ENCODE results near the gene ZC3H7A. TPM values are rescaled to one million over a fixed set of nuclear protein-coding genes. Genes with fewer than 3 reads are reported as not detected.

The ZC3H7A gene
- total and polyA plus RNA-seq, 2 of the 13 experiments (the other 11 are each of a cell fraction or from before 2014, with no cell fraction given) = 29.2 to 36.8 TPM

- no peak for TF ChIP-seq E2F5 (CRISPR knock-in tag; conservative IDR thresholded peaks at IDR 0.05)
- TF ChIP-seq ZSCAN31 (CRISPR knock-in tag; IDR thresholded peaks at IDR 0.05; ENCODE audit: low read depth) = peak; percentile 19; the same call in 1 of the 2 replicates
- TF ChIP-seq MED8 (CRISPR knock-in tag; IDR thresholded peaks at IDR 0.05; ENCODE audit: insufficient replicate concordance) = no peak
- peak; percentile 84 for TF ChIP-seq CBX1 (IDR thresholded peaks at IDR 0.05; ENCODE audit: low read depth)
- peak; percentile 74; the same call in 1 of the 2 replicates for TF ChIP-seq NCOA2 (CRISPR knock-in tag; IDR thresholded peaks at IDR 0.05)
- TF ChIP-seq ATAD3A (CRISPR knock-in tag; IDR thresholded peaks at IDR 0.05) = 0 out of 2 replicates have a peak, but pooled peaks have one; percentile 38
- no peak; the same call in 1 of the 2 replicates for TF ChIP-seq SRY (CRISPR knock-in tag; IDR thresholded peaks at IDR 0.05)
- peak; percentile 55; the same call in 1 of the 2 replicates for TF ChIP-seq KLF9 (CRISPR knock-in tag; IDR thresholded peaks at IDR 0.05; ENCODE audit: low read depth)
- no peak for TF ChIP-seq ZNF17 (CRISPR knock-in tag; IDR thresholded peaks at IDR 0.05)
- TF ChIP-seq ZNF747 (CRISPR knock-in tag; IDR thresholded peaks at IDR 0.05; ENCODE audit: borderline replicate concordance) = no peak
- TF ChIP-seq NFAT5 (CRISPR knock-in tag; IDR thresholded peaks at IDR 0.05) = no peak; the same call in 1 of the 2 replicates
- 0 out of 2 replicates have a peak, but pooled peaks have one; percentile 27 for TF ChIP-seq NRL (CRISPR knock-in tag; IDR thresholded peaks at IDR 0.05; ENCODE audit: borderline replicate concordance)
- no peak for TF ChIP-seq U2AF2 (IDR thresholded peaks at IDR 0.05; ENCODE audit: low read depth, low read length)
- no peak for TF ChIP-seq KLF15 (CRISPR knock-in tag; IDR thresholded peaks at IDR 0.05; ENCODE audit: borderline replicate concordance)
- no peak for TF ChIP-seq ZBTB3 (CRISPR knock-in tag; IDR thresholded peaks at IDR 0.05; ENCODE audit: borderline replicate concordance, low read depth)
- no peak for TF ChIP-seq NFIB (CRISPR knock-in tag; IDR thresholded peaks at IDR 0.05; ENCODE audit: borderline replicate concordance)
- peak; percentile 41; the same call in 1 of the 2 replicates for TF ChIP-seq HOXA5 (CRISPR knock-in tag; IDR thresholded peaks at IDR 0.05)
- peak; percentile 32 for TF ChIP-seq SOX13 (IDR thresholded peaks at IDR 0.05)
- peak in 1 of 2 experiments; percentile 70; a peak in 2 of 4 replicates for TF ChIP-seq SOX13 (CRISPR knock-in tag; conservative IDR thresholded peaks at IDR 0.05 in 1 of 2, IDR thresholded peaks at IDR 0.05 in 1 of 2)
- TF ChIP-seq SUZ12 (IDR thresholded peaks at IDR 0.05; ENCODE audit: low read depth, low read length) = no peak
- peak; percentile 65; the same call in 1 of the 2 replicates for TF ChIP-seq DRAP1 (CRISPR knock-in tag; IDR thresholded peaks at IDR 0.05)
- no peak for TF ChIP-seq SALL2 (CRISPR knock-in tag; IDR thresholded peaks at IDR 0.05)
- no peak; the same call in 1 of the 2 replicates for TF ChIP-seq MTF2 (CRISPR knock-in tag; IDR thresholded peaks at IDR 0.05; ENCODE audit: borderline replicate concordance)
- no peak; the same call in 1 of the 2 replicates for TF ChIP-seq NFYC (CRISPR knock-in tag; IDR thresholded peaks at IDR 0.05)
Measured at GRCh38 chr16:11743308-11744074, 53.6 kb downstream of the ZC3H7A start (continued).

Measured in HepG2 (cell line).